Left lung (tissue), 10 donors: ENCODE measurements around the gene WWC1. TPM values are rescaled to one million over a fixed set of nuclear protein-coding genes. Genes with fewer than 3 reads are reported as not detected.

Experiments
- ATAC-seq: fragments of 200-7000 bp; cut with Tn5 transposase; one replicate; pipeline ENCODE4 v1.9.1; 2020; ENCODE audit warnings: moderate library complexity
- DNase-seq, 4 donors: peaks; one replicate each; pipeline ENCODE4 v3.0.0-alpha.2; 2013 to 2020
- H3K27ac ChIP-seq, 2 donors: fragments of 200-600 bp; sonication (generic) in 1 of 2; one replicate each; pipeline versions ENCODE4 v1.5.0 to v1.8.0; 2020 to 2021
- H3K27me3 ChIP-seq, 2 donors: fragments of 200-600 bp; sonication (generic) in 1 of 2; one replicate each; pipeline versions ENCODE4 v1.5.0 to v1.8.0; 2020 to 2021
- H3K36me3 ChIP-seq, 2 donors: fragments of 200-600 bp; sonication (generic) in 1 of 2; one replicate each; pipeline versions ENCODE4 v1.5.0 to v1.8.0; 2020 to 2021
- H3K4me1 ChIP-seq, 2 donors: fragments of 200-600 bp; one replicate each; pipeline ENCODE4 v1.8.0; 2021
- H3K4me3 ChIP-seq, 2 donors: fragments of 200-600 bp; sonication (generic) in 1 of 2; one replicate each; pipeline versions ENCODE4 v1.5.0 to v1.8.0; 2020 to 2021; ENCODE audit warnings: mild to moderate bottlenecking in 1 of 2
- H3K9me3 ChIP-seq, 2 donors: fragments of 200-600 bp; sonication (generic) in 1 of 2; one replicate each; pipeline versions ENCODE4 v1.5.0 to v1.8.0; 2020 to 2021
- CTCF ChIP-seq, 2 donors: fragments of 200-600 bp; sonication (generic) in 1 of 2; IDR thresholded peaks; one replicate each; pipeline versions ENCODE4 v1.5.0 to v1.8.0; 2021; ENCODE audit warnings: antibody characterized with exemption in 2 of 2
- intact Hi-C, 2 donors: fragments of 100-400 bp; cut with DNase I; formaldehyde crosslinking; loops; one replicate each; pipeline versions ENCODE4 v1.11.2 to v1.14.2; 2022
- polyA plus RNA-seq, 6 donors: library from polyadenylated mRNA; unstranded; fragments of 120-200 nt; gene quantifications; one replicate each; pipeline ENCODE4 v1.2.1, GENCODE V29; 2013; ENCODE audit not compliant: insufficient read length in 6 of 6
- total RNA-seq, 2 donors: library from RNA; stranded (reverse); fragmentation: NEBNext Ultra II Directional; extraction: Animal tissue kit (Norgen Biotek cat#: 25700); gene quantifications; one replicate each; pipeline ENCODE4 v1.2.1, GENCODE V29; 2021
- donor health status: DM: no; HTN: yes; CAD: no.
- donor health status: DM: no; HTN: no; CAD: no.

WWC1 gene
- total and polyA plus RNA-seq, 8 donors = 59.6 to 128 (median 86.1) TPM

GRCh38 chr5:168502563-168503237 lies 211.3 kb downstream of the WWC1 start:
- Histone ChIP-seq H3K27me3 (no peaks in the 10 kb centered on the region), H3K9me3 (no peaks in the 10 kb centered on the region), H3K36me3 (peaks cover 3 to 98% of the 10 kb centered on the region in 2 donors), H3K27ac (no peak overlapping the region), H3K4me3 (no peak overlapping the region), H3K4me1 (no peaks in the 10 kb centered on the region)
- no peak for TF ChIP-seq CTCF (IDR thresholded peaks at IDR 0.05)
- intact Hi-C loops = no loop called here
- DNase-seq (no peak), ATAC-seq (no peak)

DNA sequence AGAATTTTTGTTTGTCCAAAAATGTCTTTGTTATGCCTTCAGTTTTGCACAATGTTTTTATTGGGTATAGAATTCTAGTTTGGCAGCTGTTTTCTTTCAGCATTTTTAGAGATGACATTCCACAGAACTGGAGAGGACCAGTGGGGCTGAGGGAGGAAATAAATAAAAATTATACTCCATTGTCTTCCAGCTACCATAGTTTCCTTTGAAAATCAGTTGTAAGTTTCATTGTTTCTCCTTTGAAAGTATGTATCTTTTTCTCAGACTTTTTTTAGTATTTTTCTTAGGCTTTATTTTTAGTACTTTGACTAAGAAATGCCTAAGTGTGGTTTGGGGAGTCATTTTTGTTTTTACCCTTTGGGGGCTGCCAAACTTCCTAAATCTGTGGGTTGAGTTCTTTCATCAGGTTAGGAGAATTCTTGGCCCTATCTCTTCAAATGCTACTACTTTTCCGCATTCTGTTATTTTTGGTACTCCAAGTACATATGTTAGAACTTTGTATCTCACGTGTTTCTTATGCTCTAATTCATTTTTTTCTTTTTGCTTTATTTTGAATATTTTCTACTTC lies 222.5 kb downstream of the WWC1 start:
- Histone ChIP-seq H3K27ac (no peak overlapping the region), H3K4me1 (no peaks in the 10 kb centered on the region), H3K9me3 (peaks cover 0 to 17% of the 10 kb centered on the region in 2 donors), H3K36me3 (peaks cover 5 to 100% of the 10 kb centered on the region in 2 donors), H3K27me3 (no peaks in the 10 kb centered on the region), H3K4me3 (no peak overlapping the region)
- DNase-seq (no peak), ATAC-seq (no peak)
- no peak for TF ChIP-seq CTCF (IDR thresholded peaks at IDR 0.05)
- intact Hi-C loops = no loop called here

Other genes with a start within 250 kb of the WWC1 start
- gene RARS1, start 194.8 kb downstream of the WWC1 start, total RNA-seq = 10 to 100 TPM; 67.2 to 80.7 TPM
- gene RARS1, start 194.8 kb downstream of the WWC1 start, polyA plus RNA-seq = 10 to 100 TPM; 70.5 to 88.3 (median 76.9) TPM
- gene FBLL1, start 237.7 kb downstream of the WWC1 start, total RNA-seq = not detected
- under 1 TPM; 0.37 to 0.95 (median 0.55) TPM for gene FBLL1, start 237.7 kb downstream of the WWC1 start, polyA plus RNA-seq